IMR-90 (cell line): Measurements from ENCODE around the gene AP3B1. TPM values are rescaled to one million over a fixed set of nuclear protein-coding genes. Genes with fewer than 3 reads are reported as not detected.

Experiments
- ATAC-seq: fragments of 200-7000 bp; cut with Tn5 transposase; 2 replicates; pipeline ENCODE4 v1.9.1; 2020; ENCODE audit warnings: low read depth, mild to moderate bottlenecking, moderate library complexity
- BruUV-seq: library from RNA; stranded (reverse); fragments of 400-500 nt; replicated peaks from 2 replicates; lab custom pipeline; 2021; lab: Mats Ljungman, UMichigan
- CTCF ChIA-PET: fragments of 300-600 bp; formaldehyde crosslinking; extraction: SDS; loops from one replicate; lab custom pipeline; 2021; ENCODE audit warnings: antibody characterized with exemption; lab: Yijun Ruan, JAX
- POLR2A ChIA-PET: fragments of 300-600 bp; sonication (Branson Sonifier 250); formaldehyde crosslinking; loops from one replicate; lab custom pipeline; 2022; ENCODE audit warnings: antibody characterized with exemption; ENCODE audit not compliant: unreplicated experiment; lab: Charles Lee
- DNase-seq: peaks from one replicate; pipeline ENCODE4 v3.0.0; 2013
- H2AFZ ChIP-seq: replicated peaks from 2 replicates; pipeline ENCODE3; 2013; ENCODE audit warnings: low read length, mild to moderate bottlenecking; ENCODE audit not compliant: poor library complexity
- H2AK5ac ChIP-seq: 2 replicates; pipeline ENCODE4 v1.6.1; 2013; ENCODE audit warnings: low read depth, low read length, inconsistent platforms
- H2AK9ac ChIP-seq: replicated peaks from 2 replicates; pipeline ENCODE3; 2013; ENCODE audit warnings: mild to moderate bottlenecking, low read depth, low read length, moderate library complexity; ENCODE audit not compliant: poor library complexity
- H2BK120ac ChIP-seq: 2 replicates; pipeline ENCODE4 v1.6.1; 2013; ENCODE audit warnings: low read depth, low read length, inconsistent platforms
- H2BK15ac ChIP-seq: 3 replicates; pipeline ENCODE4 v1.6.1; 2013; ENCODE audit warnings: low read depth, low read length, inconsistent platforms
- H2BK20ac ChIP-seq: 2 replicates; pipeline ENCODE4 v1.6.1; 2013; ENCODE audit warnings: low read depth, mild to moderate bottlenecking, inconsistent platforms, low read length, moderate library complexity
- H2BK5ac ChIP-seq: 2 replicates; pipeline ENCODE4 v1.6.1; 2013; ENCODE audit warnings: mild to moderate bottlenecking, low read depth, low read length, inconsistent platforms; ENCODE audit not compliant: poor library complexity, severe bottlenecking
- H3K14ac ChIP-seq: replicated peaks from 2 replicates; pipeline ENCODE4 v1.6.1; 2013; ENCODE audit warnings: low read depth, low read length, inconsistent platforms
- H3K18ac ChIP-seq: 2 replicates; pipeline ENCODE4 v1.6.1; 2013; ENCODE audit warnings: low read depth, low read length, control low read depth
- H3K23ac ChIP-seq: 2 replicates; pipeline ENCODE4 v1.6.1; 2013; ENCODE audit warnings: low read depth, low read length, inconsistent platforms
- H3K27ac ChIP-seq: 2 replicates; pipeline ENCODE4 v1.5.1; 2013; ENCODE audit warnings: mild to moderate bottlenecking, control low read depth, low read length; ENCODE audit not compliant: insufficient read depth
- H3K27me3 ChIP-seq: 2 replicates; pipeline ENCODE4 v1.6.1; 2013; ENCODE audit warnings: low read length; ENCODE audit not compliant: control insufficient read depth, insufficient read depth
- H3K36me3 ChIP-seq: 2 replicates; pipeline ENCODE4 v1.6.1; 2013; ENCODE audit warnings: low read length, mixed read lengths; ENCODE audit not compliant: control insufficient read depth, insufficient read depth
- H3K4ac ChIP-seq: 2 replicates; pipeline ENCODE4 v1.6.1; 2013; ENCODE audit warnings: low read depth, low read length, inconsistent platforms
- H3K4me1 ChIP-seq: 2 replicates; pipeline ENCODE4 v1.6.1; 2013; ENCODE audit warnings: low read length, mixed read lengths; ENCODE audit not compliant: control insufficient read depth, insufficient read depth
- H3K4me2 ChIP-seq: 2 replicates; pipeline ENCODE4 v1.6.1; 2013; ENCODE audit warnings: low read depth, mild to moderate bottlenecking, control low read depth, low read length, moderate library complexity
- H3K4me3 ChIP-seq: 2 replicates; pipeline ENCODE4 v1.5.1; 2013; ENCODE audit warnings: low read depth, mild to moderate bottlenecking, control low read depth, low read length, moderate library complexity; ENCODE audit not compliant: insufficient read depth
- H3K56ac ChIP-seq: 2 replicates; pipeline ENCODE4 v1.6.1; 2013; ENCODE audit warnings: low read length, inconsistent platforms; ENCODE audit not compliant: insufficient read depth; ENCODE audit errors: extremely low read depth
- H3K79me1 ChIP-seq, 2 experiments: 2 replicates each; pipeline ENCODE4 v1.6.1; 2013; ENCODE audit warnings: low read length in 2 of 2, inconsistent platforms in 1 of 2, low read depth in 1 of 2
- H3K9ac ChIP-seq: 2 replicates; pipeline ENCODE4 v1.6.1; 2013; ENCODE audit warnings: low read depth, low read length, control low read depth
- H3K9me1 ChIP-seq: 2 replicates; pipeline ENCODE4 v1.6.1; 2013; ENCODE audit warnings: low read length, inconsistent platforms; ENCODE audit not compliant: insufficient read depth
- H3K9me3 ChIP-seq: 2 replicates; pipeline ENCODE4 v1.6.1; 2013; ENCODE audit warnings: low read length; ENCODE audit not compliant: control insufficient read depth, insufficient read depth
- H4K20me1 ChIP-seq: 2 replicates; pipeline ENCODE4 v1.6.1; 2013; ENCODE audit warnings: low read length, inconsistent platforms; ENCODE audit not compliant: insufficient read depth
- H4K5ac ChIP-seq: 2 replicates; pipeline ENCODE4 v1.6.1; 2013; ENCODE audit warnings: mild to moderate bottlenecking, low read depth, low read length, control low read depth
- H4K8ac ChIP-seq, 2 experiments: 2 replicates each; pipeline ENCODE4 v1.6.1; 2013; ENCODE audit warnings: low read depth in 2 of 2, low read length in 2 of 2, control low read depth in 1 of 2, inconsistent platforms in 1 of 2
- H4K91ac ChIP-seq: 2 replicates; pipeline ENCODE4 v1.6.1; 2013; ENCODE audit warnings: low read depth, low read length, inconsistent platforms; ENCODE audit not compliant: insufficient read depth
- CEBPB ChIP-seq: IDR thresholded peaks from 2 replicates; pipeline ENCODE4 v1.6.1; 2012; ENCODE audit warnings: low read depth, low read length, improper control_type of control experiment
- CHD1 ChIP-seq: IDR thresholded peaks from 2 replicates; pipeline ENCODE4 v1.6.1; 2012; ENCODE audit warnings: low read depth, low read length, improper control_type of control experiment
- CTCF ChIP-seq: conservative IDR thresholded peaks from 2 replicates; pipeline ENCODE4 v1.5.1; 2012; ENCODE audit warnings: mild to moderate bottlenecking, low read depth, low read length, improper control_type of control experiment
- WGBS, 2 experiments: methylation state at CpG; one replicate each; pipeline versions ENCODE4 v1.1.5 to v1.1.7; 2013; ENCODE audit warnings: missing lambda C conversion rate in 2 of 2; ENCODE audit not compliant: insufficient read length in 1 of 2; ENCODE audit errors: extremely low coverage in 2 of 2; 5-methylcytosine and 5-hydroxymethylcytosine counted together
- dilution Hi-C: fragments of 300-500 bp; cut with HindIII; formaldehyde crosslinking; loops from one replicate; pipeline ENCODE4 v1.14.3; 2018; ENCODE audit warnings: low sequenced_read_pairs; ENCODE audit not compliant: unreplicated experiment
- in situ Hi-C: fragments of 300-500 bp; cut with MboI; formaldehyde crosslinking; loops from 3 replicates; pipeline ENCODE4 v1.14.3; 2019; ENCODE audit warnings: low sequenced_read_pairs, inconsistent platforms, mixed read lengths
- intact Hi-C: fragments of 100-400 bp; cut with micrococcal nuclease; formaldehyde crosslinking; loops from 2 replicates; pipeline ENCODE4 v1.10.0; 2022
- polyA plus RNA-seq, 3 experiments: library from polyadenylated mRNA; depleted of rRNA; stranded (reverse); fragments of >200 nt; gene quantifications; 2 replicates each; pipeline ENCODE4 v1.2.3, GENCODE V29; 2012; ENCODE audit warnings: low replicate concordance in 1 of 3
- total RNA-seq: library from RNA; depleted of rRNA; stranded (reverse); fragments of >200 nt; gene quantifications from 2 replicates; pipeline ENCODE4 v1.2.3, GENCODE V29; 2012

AP3B1 gene
- total and polyA plus RNA-seq, 2 of the 4 experiments (the other 2 are of a cell fraction) = 33.1 to 59.0 TPM

DNA sequence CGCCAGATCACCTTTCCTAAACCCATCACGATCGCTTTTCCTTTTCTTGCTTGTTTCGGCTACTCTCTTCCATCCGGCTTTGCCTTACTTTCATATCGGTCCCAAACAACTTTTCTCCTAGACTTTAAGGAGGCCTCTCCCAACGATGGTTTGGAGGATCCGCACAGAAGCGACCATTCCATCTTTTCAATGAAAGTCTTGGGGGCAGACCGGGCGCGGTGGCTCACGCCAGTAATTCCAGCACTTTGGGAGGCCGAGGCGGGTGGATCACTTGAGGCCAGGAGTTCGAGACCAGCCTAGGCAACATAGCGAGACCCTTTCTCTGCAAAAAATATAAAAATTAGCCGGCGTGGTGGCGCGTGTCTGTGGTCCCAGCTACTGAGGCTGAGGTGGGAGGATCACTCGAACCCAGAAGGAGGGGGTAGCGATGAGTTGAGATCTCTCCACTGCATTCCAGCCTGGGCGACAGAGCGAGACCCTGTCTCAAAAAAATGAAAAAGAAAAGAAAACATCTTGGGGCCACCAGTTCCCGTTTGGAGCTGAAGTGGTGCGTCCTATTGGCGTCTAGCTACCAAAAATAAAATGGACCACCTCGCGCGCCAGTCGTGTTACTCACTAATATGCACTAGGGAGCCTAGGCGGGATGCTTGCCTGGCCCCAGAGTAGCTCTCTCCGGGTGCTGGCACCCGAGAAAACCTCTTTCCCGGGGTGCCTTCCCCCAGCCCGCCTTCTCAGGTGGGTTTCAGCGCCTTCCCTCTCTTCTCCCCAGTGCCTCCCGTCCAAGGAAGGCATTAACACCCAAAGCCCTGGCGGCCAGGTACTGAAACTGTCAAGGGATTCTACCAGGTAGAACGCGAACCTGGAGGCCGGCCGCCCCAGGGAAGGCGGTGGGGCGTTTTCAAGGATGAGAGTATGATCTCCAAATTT lies 800 bp upstream of the AP3B1 start:
- Histone ChIP-seq H2BK20ac (peak overlapping the region; percentile 28; the same call in 1 of the 2 replicates), H3K79me1 (peaks cover 0 to 25% of the 10 kb centered on the region in 2 experiments; a peak in 2 of 4 replicates), H3K4me2 (peak overlapping the region; percentile 70), H3K36me3 (no peaks in the 10 kb centered on the region), H3K27ac (peak overlapping the region; percentile 67), H3K23ac (peak overlapping the region; percentile 86), H3K18ac (peak overlapping the region; percentile 75), H4K91ac (peak overlapping the region; percentile 47), H3K56ac (peak overlapping the region; percentile 96), H2AK9ac (peak overlapping the region; percentile 90), H2BK120ac (peak overlapping the region; percentile 80), H2BK5ac (peak overlapping the region; percentile 82), H2AK5ac (peak overlapping the region; percentile 33), H2AFZ (peak overlapping the region; percentile 98), H2BK15ac (peak overlapping the region; percentile 82; the same call in 2 of the 3 replicates), H4K8ac (peak overlapping the region; percentile 80 to 86), H3K27me3 (no peaks in the 10 kb centered on the region), H3K4me1 (peaks cover 3% of the 10 kb centered on the region), H3K9ac (peak overlapping the region; percentile 89), H3K4ac (peak overlapping the region; percentile 92), H3K4me3 (peak overlapping the region; percentile 86), H3K14ac (peak overlapping the region; percentile 83), H3K9me1 (peaks cover 7% of the 10 kb centered on the region; the same call in 1 of the 2 replicates), H3K9me3 (no peaks in the 10 kb centered on the region), H4K5ac (peak overlapping the region; percentile 63), H4K20me1 (peaks cover 6% of the 10 kb centered on the region)
- no peak for DNase-seq
- dilution Hi-C loops = no loop called here
- WGBS, 2 experiments = 6% methylated on average over 28 of the region's 46 CpGs; no CpG with 5 or more reads in 1 of the 2 experiments
- TF ChIP-seq CHD1 (0 out of 2 replicates have a peak, but pooled peaks have one; percentile 16), CTCF (peak; percentile 3; the same call in 1 of the 2 replicates), CEBPB (no peak)
- in situ Hi-C loops = loop anchor here (5.0 kb wide), 1 partner anchor 62 kb away; no protein-coding TSS in a partner anchor
- ATAC-seq = peak; percentile 32
- intact Hi-C loops = no loop called here
- ChIA-PET CTCF (interaction anchor here (0.6 kb wide), 2 partner anchors 69 to 1036 kb away, joined by 3 to 5 read pairs; no protein-coding TSS in a partner anchor), POLR2A (interaction anchor here (0.6 kb wide), 2 partner anchors 232 to 247 kb away, joined by 3 read pairs; no protein-coding TSS in a partner anchor)
- BruUV-seq = no TSS peak
